DND-41 (cell line): ENCODE data around the gene SH3RF3.

ENCODE experiments used
- ATAC-seq: fragments of 200-7000 bp; cut with Tn5 transposase; 3 replicates; pipeline ENCODE4 v1.9.1; 2021; ENCODE audit warnings: low read depth; ENCODE audit not compliant: insufficient read depth
- DNase-seq: peaks from one replicate; pipeline ENCODE4 v3.0.0-alpha.2; 2020
- H2AFZ ChIP-seq: 2 replicates; pipeline ENCODE4 v1.6.0; 2012; ENCODE audit warnings: low read depth, low read length
- H3K27ac ChIP-seq: 2 replicates; pipeline ENCODE4 v1.5.1; 2012; ENCODE audit warnings: low read length, inconsistent platforms
- H3K27me3 ChIP-seq: fragments of 200-600 bp; sonication (generic); 2 replicates; pipeline ENCODE4 v1.6.0; 2012; ENCODE audit warnings: low read length, mild to moderate bottlenecking, inconsistent platforms; ENCODE audit not compliant: insufficient read depth, poor library complexity
- H3K36me3 ChIP-seq: 2 replicates; pipeline ENCODE4 v1.5.1; 2012; ENCODE audit warnings: low read length, inconsistent platforms; ENCODE audit not compliant: insufficient read depth
- H3K4me1 ChIP-seq: 2 replicates; pipeline ENCODE4 v1.5.1; 2012; ENCODE audit warnings: mild to moderate bottlenecking, low read length; ENCODE audit not compliant: insufficient read depth
- H3K4me2 ChIP-seq: 2 replicates; pipeline ENCODE4 v1.6.0; 2012; ENCODE audit warnings: mild to moderate bottlenecking, moderate library complexity, low read length, inconsistent platforms; ENCODE audit not compliant: insufficient read depth
- H3K4me3 ChIP-seq, 2 experiments: fragments of 200-600 bp in 1 of 2; shearing (Covaris generic) in 1 of 2; 2 replicates each; pipeline ENCODE4 v1.5.1; 2012 to 2016; ENCODE audit warnings: inconsistent platforms in 2 of 2, low read length in 2 of 2, mild to moderate bottlenecking in 2 of 2, low read depth in 1 of 2, moderate library complexity in 1 of 2
- H3K79me2 ChIP-seq: 2 replicates; pipeline ENCODE4 v1.6.0; 2012; ENCODE audit warnings: low read length, inconsistent platforms; ENCODE audit not compliant: insufficient read depth
- H3K9ac ChIP-seq: 2 replicates; pipeline ENCODE4 v1.6.0; 2012; ENCODE audit warnings: low read depth, mild to moderate bottlenecking, inconsistent platforms, low read length, moderate library complexity
- H3K9me3 ChIP-seq: 2 replicates; pipeline ENCODE4 v1.5.1; 2012; ENCODE audit warnings: low read length, moderate library complexity, mild to moderate bottlenecking, inconsistent platforms; ENCODE audit not compliant: insufficient read depth, severe bottlenecking
- H4K20me1 ChIP-seq: 2 replicates; pipeline ENCODE4 v1.6.0; 2012; ENCODE audit warnings: low read length; ENCODE audit not compliant: insufficient read depth
- EZH2 ChIP-seq: IDR thresholded peaks from 3 replicates; pipeline ENCODE4 v1.6.1; 2012; ENCODE audit warnings: borderline replicate concordance, low read depth, mild to moderate bottlenecking, moderate library complexity, low read length, inconsistent platforms; ENCODE audit not compliant: severe bottlenecking
- TF ChIP-seq, protein P1 (sequence below): IDR thresholded peaks from 2 replicates; pipeline ENCODE4 v1.5.1; 2012; ENCODE audit warnings: borderline replicate concordance, low read length, moderate library complexity, mild to moderate bottlenecking; ENCODE audit not compliant: poor library complexity, severe bottlenecking; ENCODE audit errors: extremely low read depth

Gene SH3RF3

GRCh38 chr2:109185821-109186570, 57.0 kb downstream of the SH3RF3 start:
- no peaks in the 10 kb centered on the region for H3K4me1 ChIP-seq
- H3K27ac ChIP-seq: no peak overlapping the region

GRCh38 chr2:109186656-109187250, 57.7 kb downstream of the SH3RF3 start:
- TF ChIP-seq EZH2: no peak
- TF ChIP-seq, protein P1, sequence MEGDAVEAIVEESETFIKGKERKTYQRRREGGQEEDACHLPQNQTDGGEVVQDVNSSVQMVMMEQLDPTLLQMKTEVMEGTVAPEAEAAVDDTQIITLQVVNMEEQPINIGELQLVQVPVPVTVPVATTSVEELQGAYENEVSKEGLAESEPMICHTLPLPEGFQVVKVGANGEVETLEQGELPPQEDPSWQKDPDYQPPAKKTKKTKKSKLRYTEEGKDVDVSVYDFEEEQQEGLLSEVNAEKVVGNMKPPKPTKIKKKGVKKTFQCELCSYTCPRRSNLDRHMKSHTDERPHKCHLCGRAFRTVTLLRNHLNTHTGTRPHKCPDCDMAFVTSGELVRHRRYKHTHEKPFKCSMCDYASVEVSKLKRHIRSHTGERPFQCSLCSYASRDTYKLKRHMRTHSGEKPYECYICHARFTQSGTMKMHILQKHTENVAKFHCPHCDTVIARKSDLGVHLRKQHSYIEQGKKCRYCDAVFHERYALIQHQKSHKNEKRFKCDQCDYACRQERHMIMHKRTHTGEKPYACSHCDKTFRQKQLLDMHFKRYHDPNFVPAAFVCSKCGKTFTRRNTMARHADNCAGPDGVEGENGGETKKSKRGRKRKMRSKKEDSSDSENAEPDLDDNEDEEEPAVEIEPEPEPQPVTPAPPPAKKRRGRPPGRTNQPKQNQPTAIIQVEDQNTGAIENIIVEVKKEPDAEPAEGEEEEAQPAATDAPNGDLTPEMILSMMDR: no peak
- no peaks in the 10 kb centered on the region for H3K79me2 ChIP-seq
- H3K4me1 ChIP-seq: no peaks in the 10 kb centered on the region
- H3K9ac ChIP-seq: no peak overlapping the region
- no peaks in the 10 kb centered on the region; the same call in none of the 2 replicates for H4K20me1 ChIP-seq
- no peaks in the 10 kb centered on the region for H3K9me3 ChIP-seq
- no peak overlapping the region for H3K4me2 ChIP-seq
- H3K27me3 ChIP-seq: peaks cover 35% of the 10 kb centered on the region
- H3K27ac ChIP-seq: no peak overlapping the region
- H2AFZ ChIP-seq: no peak overlapping the region
- DNase-seq (no peak), ATAC-seq (no peak)
- no peak overlapping the region for H3K4me3 ChIP-seq
- H3K36me3 ChIP-seq: no peaks in the 10 kb centered on the region

More at GRCh38 chr2:109185821-109186570, 57.0 kb downstream of the SH3RF3 start:
- Histone ChIP-seq H2AFZ (no peak overlapping the region), H3K9me3 (no peaks in the 10 kb centered on the region), H3K27me3 (peaks cover 29% of the 10 kb centered on the region), H3K4me3 (no peak overlapping the region), H4K20me1 (no peaks in the 10 kb centered on the region; the same call in none of the 2 replicates), H3K9ac (no peak overlapping the region), H3K4me2 (no peak overlapping the region), H3K36me3 (no peaks in the 10 kb centered on the region), H3K79me2 (no peaks in the 10 kb centered on the region)
- ATAC-seq (no peak), DNase-seq (no peak)
- no peak for TF ChIP-seq EZH2
- TF ChIP-seq, protein P1: no peak

DNA sequence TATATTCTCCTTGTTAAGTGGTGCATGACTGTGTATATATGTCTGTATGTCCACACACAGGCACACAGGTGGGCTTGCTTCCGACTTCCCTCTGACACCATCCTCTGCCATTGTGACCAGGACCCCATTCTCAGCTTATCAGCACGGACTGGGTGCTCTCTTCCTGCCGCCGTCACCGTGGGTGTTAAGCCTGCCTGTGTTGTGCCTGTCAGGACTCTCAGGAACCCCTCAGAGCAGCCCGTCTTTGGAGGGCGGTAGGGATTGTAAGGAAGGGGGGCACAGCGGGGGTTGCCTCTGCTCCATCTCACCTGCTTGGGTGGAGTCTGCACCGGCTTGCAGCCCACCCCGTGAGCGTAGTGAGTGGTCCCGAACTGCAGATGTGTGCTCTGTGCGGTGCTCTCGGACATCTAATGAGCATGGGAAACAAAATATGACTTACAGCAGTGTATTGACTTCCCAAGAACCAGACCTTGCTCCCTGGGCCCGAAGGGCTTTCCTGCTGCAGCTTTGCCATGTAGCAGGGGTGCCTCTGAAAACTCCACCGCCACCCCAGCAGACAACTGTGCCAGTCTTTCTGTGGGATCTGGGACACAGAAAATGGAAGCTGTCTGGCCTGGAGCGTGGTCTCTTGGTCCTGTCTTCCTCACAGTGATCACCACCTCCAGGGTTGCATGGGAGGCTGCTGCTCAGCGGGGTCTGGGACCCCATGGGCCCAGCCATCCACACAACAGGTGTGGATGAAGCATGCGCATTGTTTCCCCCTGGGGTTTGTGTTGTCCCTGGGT, 58.9 kb downstream of the SH3RF3 start:
- no peak overlapping the region for H3K27ac ChIP-seq
- no peaks in the 10 kb centered on the region for H3K79me2 ChIP-seq
- no peak for TF ChIP-seq EZH2
- TF ChIP-seq, protein P1: no peak
- no peak overlapping the region for H3K9ac ChIP-seq
- no peak overlapping the region for H2AFZ ChIP-seq
- H3K4me3 ChIP-seq: no peak overlapping the region
- no peaks in the 10 kb centered on the region; the same call in none of the 2 replicates for H4K20me1 ChIP-seq
- no peak for ATAC-seq
- H3K9me3 ChIP-seq: no peaks in the 10 kb centered on the region
- H3K27me3 ChIP-seq: peaks cover 35% of the 10 kb centered on the region
- no peaks in the 10 kb centered on the region for H3K4me1 ChIP-seq
- DNase-seq: no peak
- no peak overlapping the region for H3K4me2 ChIP-seq
- no peaks in the 10 kb centered on the region for H3K36me3 ChIP-seq
